Ammon's horn (tissue), 1 donor: ENCODE measurements around the gene IZUMO1R.
"Not testable (repeated sequence)": the region's sequence is repeated elsewhere in the genome, so short reads cannot be mapped to it uniquely, and the experiment has no call there.

Source experiments
- DNase-seq: peaks from one replicate; pipeline ENCODE4 v3.0.0-alpha.2; 2016; ENCODE audit warnings: low spot score

IZUMO1R gene

DNA sequence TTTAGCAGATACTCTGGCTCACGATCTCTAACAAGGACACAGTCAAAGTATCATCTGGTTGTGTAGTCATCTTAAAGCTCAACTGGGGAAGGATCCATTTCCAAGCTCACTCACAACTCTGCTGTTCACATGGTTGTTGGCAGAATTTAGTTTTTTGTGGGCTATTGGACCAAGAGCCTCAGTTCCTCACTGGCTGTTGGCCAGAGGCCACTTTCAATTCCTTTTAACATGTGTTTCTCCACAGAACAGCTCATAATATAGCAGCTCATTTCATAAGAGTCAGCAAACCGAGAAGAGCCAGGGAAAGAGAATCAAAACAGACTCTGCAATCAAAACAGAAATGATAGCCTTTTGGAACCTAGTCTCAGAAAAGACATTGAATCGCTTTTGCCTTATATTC is 22.6 kb downstream of the IZUMO1R start:
- DNase-seq = peak; percentile 33

DNA sequence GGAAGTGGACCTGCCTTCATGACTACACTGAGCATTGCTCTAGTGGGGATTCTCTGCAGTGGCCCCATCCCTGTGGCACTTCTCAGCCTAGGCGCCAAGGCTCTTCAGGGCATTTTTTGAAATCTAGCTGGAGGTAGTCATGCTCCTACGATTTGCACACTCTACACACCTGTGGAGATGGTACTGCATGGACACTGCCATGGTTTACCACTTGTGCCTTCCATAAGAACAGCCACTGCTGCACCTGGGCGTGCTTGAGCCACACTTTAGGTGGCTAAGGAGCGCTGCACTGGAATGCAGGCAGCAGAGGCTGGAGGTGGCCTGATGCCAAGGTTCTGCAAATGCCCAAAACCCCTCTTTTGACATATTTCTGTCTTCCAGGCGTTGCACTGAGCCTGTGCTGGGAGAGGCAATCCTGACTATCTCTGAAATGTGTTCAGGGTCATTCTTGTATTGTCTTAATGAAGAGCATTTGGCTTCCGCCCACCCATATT is 24.3 kb downstream of the IZUMO1R start:
- no peak for DNase-seq

DNA sequence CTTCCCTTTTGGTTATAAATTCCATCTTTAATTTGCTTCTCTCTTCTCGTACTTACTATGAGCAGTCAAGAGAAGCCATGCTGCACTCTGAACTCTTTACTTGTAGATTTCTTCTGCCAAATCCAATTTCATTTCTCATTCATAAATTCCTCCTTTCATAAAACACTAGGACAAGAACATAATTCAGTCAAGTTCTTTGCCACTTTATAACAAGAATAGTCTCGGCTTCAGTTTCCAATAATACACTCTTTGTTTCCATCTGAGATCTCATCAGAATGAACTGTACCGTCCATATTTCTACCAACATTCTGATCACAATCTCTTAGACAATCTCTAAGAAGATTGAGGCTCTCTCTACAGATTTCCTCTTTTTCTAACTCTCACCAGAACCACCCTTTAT is 25.1 kb downstream of the IZUMO1R start:
- no peak for DNase-seq

DNA sequence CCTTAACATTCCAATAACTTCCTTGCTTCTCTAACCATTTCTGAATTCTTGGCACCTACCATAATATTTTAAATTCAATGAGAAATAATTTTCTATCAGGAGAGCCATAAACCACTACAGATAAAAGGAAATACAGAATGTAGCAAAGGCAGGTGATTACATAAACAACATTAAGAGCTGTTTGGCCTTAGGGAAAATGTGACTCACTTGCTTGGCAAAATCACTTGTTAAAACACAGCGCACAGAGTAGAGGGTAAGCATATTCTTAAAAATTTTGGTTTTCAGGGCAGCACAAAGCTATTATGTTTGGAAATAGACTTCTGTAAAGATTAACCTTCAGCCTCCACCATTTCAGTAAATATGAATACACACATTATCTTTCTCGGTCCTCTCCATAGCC is 26.4 kb downstream of the IZUMO1R start:
- DNase-seq = no peak

DNA sequence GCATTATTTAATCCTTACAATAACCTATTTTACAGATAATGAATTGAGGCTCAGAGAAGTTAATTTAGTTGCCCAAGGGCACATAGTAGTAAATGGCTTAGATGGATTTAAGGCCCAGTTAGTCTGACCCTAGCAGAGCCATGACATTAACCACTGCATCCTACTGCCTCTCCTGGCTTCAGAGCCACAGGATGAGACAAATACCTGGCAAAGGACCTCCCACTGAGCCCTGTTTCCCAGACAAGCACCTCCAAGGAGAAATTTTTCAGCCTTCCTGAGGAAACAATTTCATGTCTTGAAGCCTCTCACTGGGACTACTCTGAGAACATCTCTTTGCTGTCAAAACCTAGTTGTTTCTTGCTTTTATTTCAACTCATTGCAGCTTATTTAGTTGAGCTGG is 28.4 kb downstream of the IZUMO1R start:
- DNase-seq = no peak

DNA sequence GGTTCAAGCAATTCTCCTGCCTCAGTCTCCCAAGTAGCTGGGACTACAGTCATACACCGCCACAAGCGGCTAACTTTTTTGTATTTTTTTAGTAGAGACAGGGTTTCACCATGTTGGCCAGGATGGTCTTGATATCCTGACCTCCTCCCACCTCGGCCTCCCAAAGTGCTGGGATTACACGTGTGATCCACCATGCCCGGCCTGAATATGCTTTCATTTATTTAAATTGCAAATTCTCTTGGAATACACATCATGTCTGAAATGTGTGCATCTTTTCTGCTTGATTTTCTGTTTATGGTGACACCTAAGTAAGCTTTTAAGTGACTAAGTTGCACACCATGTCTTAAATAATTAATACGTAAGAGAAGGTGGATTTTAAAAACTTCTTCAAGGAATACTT is 31.7 kb downstream of the IZUMO1R start:
- no peak for DNase-seq

DNA sequence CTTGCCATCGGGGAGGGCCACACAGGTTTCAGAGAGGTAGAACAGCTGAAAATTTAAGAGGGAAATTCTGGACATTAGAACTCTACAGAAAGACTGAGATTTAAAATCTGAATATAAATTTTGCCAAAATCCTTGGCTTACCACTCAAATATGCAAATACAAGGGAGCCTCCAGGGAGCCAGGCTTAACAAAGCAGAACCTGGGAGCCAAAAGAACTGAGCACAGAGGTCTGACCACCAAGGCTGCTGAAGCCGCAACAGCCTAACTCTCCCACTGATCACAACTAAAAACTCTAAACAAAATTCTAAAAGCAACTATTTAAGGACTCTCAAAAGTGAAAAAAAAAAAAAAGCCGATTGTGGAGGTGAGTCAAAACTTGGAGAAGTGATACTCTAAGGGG is 34.3 kb downstream of the IZUMO1R start:
- no peak for DNase-seq

DNA sequence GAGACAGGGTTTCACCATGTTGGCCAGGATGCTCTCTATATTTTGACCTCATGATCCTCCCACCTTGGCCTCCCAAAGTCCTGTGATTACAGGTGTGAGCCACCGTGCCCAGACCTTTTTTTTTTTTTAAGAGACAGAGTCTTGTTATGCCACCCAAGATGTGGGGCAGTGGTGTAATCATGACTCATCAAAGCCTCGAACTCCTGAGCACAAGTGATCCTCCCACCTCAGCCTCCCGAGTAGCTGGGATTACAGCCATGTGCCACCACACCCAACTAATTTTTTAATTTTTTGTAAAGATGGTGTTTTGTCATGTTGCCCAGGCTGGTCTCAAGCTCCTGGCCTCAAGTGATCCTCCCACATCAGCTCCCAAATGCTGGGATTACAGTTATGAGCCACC is 37.9 kb downstream of the IZUMO1R start:
- no peak for DNase-seq

DNA sequence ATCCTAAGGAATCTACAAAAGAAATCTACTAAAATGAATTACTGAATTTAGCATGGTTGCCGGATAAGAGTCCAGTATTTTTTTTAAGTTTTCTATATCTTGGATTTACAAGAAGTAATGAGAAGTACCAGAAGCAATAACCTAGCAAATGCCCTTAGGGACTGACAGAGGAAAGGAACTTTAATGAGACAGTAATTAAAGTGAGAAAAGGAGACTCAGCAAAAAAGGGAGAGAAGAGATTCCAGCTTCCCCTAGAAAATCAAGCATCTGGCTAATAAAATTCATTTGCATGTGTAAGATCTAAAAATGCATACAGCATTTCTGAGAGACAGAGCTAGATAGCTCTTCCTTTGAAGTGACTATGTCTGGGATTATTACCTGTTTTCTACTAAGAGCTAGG is 39.1 kb downstream of the IZUMO1R start:
- DNase-seq = no peak

DNA sequence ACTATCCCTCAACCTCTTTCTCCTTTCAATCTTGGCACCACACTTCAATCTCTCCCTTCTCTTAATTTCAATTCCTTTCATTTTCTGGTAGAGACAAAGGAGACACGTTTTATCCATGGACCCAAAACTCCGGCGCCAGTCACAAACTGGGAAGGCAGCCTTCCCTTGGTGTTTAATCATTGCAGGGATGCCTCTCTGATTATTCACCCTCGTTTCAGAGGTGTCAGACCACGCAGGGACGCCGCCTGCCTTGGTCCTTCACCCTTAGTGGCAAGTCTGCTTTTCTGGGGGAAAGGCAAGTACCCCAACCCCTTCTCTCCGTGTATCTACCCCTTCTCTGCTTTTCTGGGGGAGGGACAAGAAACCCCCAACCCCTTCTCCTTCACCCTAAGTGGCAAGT is 41.9 kb downstream of the IZUMO1R start:
- DNase-seq = not testable (repeated sequence)

DNA sequence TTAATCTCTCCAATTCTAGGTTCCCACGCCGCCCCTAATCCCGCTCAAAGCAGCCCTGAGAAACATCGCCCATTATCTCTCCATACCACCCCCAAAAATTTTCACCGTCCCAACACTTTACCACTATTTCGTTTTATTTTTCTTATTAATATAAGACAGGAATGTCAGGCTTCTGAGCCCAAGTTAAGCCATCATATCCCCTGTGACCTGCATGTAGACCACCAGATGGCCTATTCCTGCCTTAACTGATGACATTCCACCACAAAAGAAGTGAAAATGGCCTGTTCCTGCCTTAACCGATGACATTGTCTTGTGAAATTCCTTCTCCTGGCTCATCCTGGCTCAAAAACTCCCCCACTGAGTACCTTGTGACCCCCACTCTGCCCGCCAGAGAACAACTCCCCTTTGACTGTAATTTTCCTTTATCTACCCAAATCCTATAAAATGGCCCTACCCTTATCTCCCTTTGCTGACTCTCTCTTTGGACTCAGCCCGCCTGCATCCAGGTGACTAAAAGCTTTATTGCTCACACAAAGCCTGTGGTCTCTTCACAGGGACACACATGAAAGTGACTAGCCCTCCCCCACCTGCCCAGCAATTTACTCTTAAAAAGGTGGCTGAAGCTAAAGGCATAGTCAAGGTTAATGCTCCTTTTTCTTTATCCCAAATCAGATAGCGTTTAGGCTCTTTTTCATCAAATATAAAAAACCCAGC is 46.6 kb downstream of the IZUMO1R start:
- not testable (repeated sequence) for DNase-seq
